Heart left ventricle (tissue), 16 donors: ENCODE results near the gene FBH1. TPM values are rescaled to one million over a fixed set of nuclear protein-coding genes. Genes with fewer than 3 reads are reported as not detected.

Experiments
- ATAC-seq, 4 donors: fragments of 200-7000 bp; cut with Tn5 transposase; one replicate each; pipeline ENCODE4 v1.9.1; 2020 to 2022; ENCODE audit warnings: moderate library complexity in 4 of 4, mild to moderate bottlenecking in 3 of 4, moderate number of reproducible peaks in 1 of 4
- DNase-seq, 5 donors: peaks; one replicate each; pipeline ENCODE4 v3.0.0-alpha.2; 2020
- H3K27ac ChIP-seq, 12 donors: fragments of 200-600 bp; sonication (generic) in 4 of 12; one replicate each; pipeline versions ENCODE4 v1.5.0 to v1.8.0; 2016 to 2022; ENCODE audit warnings: mild to moderate bottlenecking in 2 of 12
- H3K27me3 ChIP-seq, 9 donors: fragments of 200-600 bp; sonication (generic) in 2 of 9; one replicate each; pipeline versions ENCODE4 v1.5.1 to v1.8.0; 2016 to 2022; ENCODE audit warnings: mild to moderate bottlenecking in 3 of 9
- H3K36me3 ChIP-seq, 9 donors: fragments of 200-600 bp; sonication (generic) in 2 of 9; one replicate each; pipeline versions ENCODE4 v1.5.0 to v1.8.0; 2018 to 2022; ENCODE audit warnings: mild to moderate bottlenecking in 2 of 9
- H3K4me1 ChIP-seq, 12 donors: fragments of 200-600 bp; sonication (generic) in 4 of 12; one replicate each; pipeline versions ENCODE4 v1.5.0 to v1.8.0; 2016 to 2022; ENCODE audit warnings: mild to moderate bottlenecking in 3 of 12
- H3K4me3 ChIP-seq, 12 donors: fragments of 200-600 bp; sonication (generic) in 4 of 12; one replicate each; pipeline versions ENCODE4 v1.5.0 to v1.8.0; 2017 to 2022; ENCODE audit warnings: mild to moderate bottlenecking in 9 of 12, moderate library complexity in 4 of 12
- H3K9me3 ChIP-seq, 12 donors: fragments of 200-600 bp; sonication (generic) in 4 of 12; one replicate each; pipeline versions ENCODE4 v1.5.0 to v1.8.0; 2016 to 2022; ENCODE audit warnings: mild to moderate bottlenecking in 1 of 12
- CTCF ChIP-seq, 12 donors: fragments of 200-600 bp; sonication (generic) in 4 of 12; IDR thresholded peaks; one replicate each; pipeline versions ENCODE4 v1.5.0 to v1.8.0; 2018 to 2022; ENCODE audit warnings: antibody characterized with exemption in 12 of 12, mild to moderate bottlenecking in 5 of 12
- POLR2A ChIP-seq, 2 donors: fragments of 450-650 bp; IDR thresholded peaks; one replicate each; pipeline ENCODE4 v1.6.1; 2017; ENCODE audit warnings: antibody characterized with exemption in 2 of 2, mild to moderate bottlenecking in 2 of 2, moderate library complexity in 2 of 2
- WGBS, 4 donors: extraction: QIAGEN DNeasy Blood & Tissue Kit in 2 of 4; methylation state at CpG; one replicate each; pipeline versions ENCODE4 v1.1.5 to v1.1.7; 2013 to 2018; 5-methylcytosine and 5-hydroxymethylcytosine counted together
- intact Hi-C, 10 donors: fragments of 100-400 bp; cut with DNase I; formaldehyde crosslinking; loops; one replicate each; pipeline versions ENCODE4 v1.11.1 to v1.14.2; 2022
- polyA plus RNA-seq, 2 donors: library from polyadenylated mRNA; stranded (reverse); fragments of 200-250 nt; gene quantifications; one replicate each; pipeline ENCODE4 v1.2.3, GENCODE V29; 2013
- total RNA-seq, 9 donors: library from RNA; depleted of rRNA in 2 of 9; stranded (reverse); fragments of >200 nt in 2 of 9; fragmentation: NEBNext Ultra II Directional in 3 of 9; extraction: Animal tissue kit (Norgen Biotek cat#: 25700) in 3 of 9; gene quantifications; one replicate each; pipeline versions ENCODE4 v1.1.0 to v1.2.4, GENCODE V29; 2016 to 2023
- donor health status: ischemic (EF 13 %, LVEDD 7.1; RV severe dilation, severe dysfunction).
- donor health status: healthy with polysubstance abuse.
- donor health status: DM: no; HTN: yes; CAD: no.
- donor health status: DM: no; HTN: no; CAD: no.
- donor health status: ischemic (EF 25% LVEDD 6.9; RV normal size, moderate dysfunction).
- donor health status: ischemic (EF 25% LVEDD 5.7; RV mildly dilated, moderate dysfunction).
- donor health status: healthy.
- donor health status: DM: yes; HTN: yes; CAD: no.
- donor health status: ischemic (EF 35%, LVEDD 5.7; RV mildly dilated, moderate dysfunction).
- donor health status: nonischemic (EF 11% LVEDD 7.7; RV severe dilation, severe dysfunction).
- donor health status: DM: yes; HTN: yes; CAD: no.
- donor health status: PGD.
- donor health status: ischemic (EF 29% LVEDD 5.4; RV normal size, mild dysfunction).
- donor health status: nonischemic (EF 23%, LVEDD 6.1; RV moderate dilation, normal function).

Gene FBH1
- total and polyA plus RNA-seq, 11 donors = 57.4 to 111 (median 83.5) TPM

- Histone ChIP-seq H3K36me3 (peaks cover 0 to 10% (median 0%) of the 10 kb centered on the region in 9 donors), H3K9me3 (no peaks in the 10 kb centered on the region), H3K4me1 (peaks cover 0 to 62% (median 14%) of the 10 kb centered on the region in 12 donors), H3K27me3 (no peaks in the 10 kb centered on the region), H3K4me3 (no peak overlapping the region), H3K27ac (peak overlapping the region; percentile 47 to 86 (median 66))
- TF ChIP-seq CTCF (IDR thresholded peaks at IDR 0.05) = no peak
- TF ChIP-seq POLR2A (IDR thresholded peaks at IDR 0.05) = no peak
- intact Hi-C loops = no loop called here
- DNase-seq (peak in 1 of 5 donors; percentile 26), ATAC-seq (peak; percentile 80 to 87 (median 85))
- 58 to 64% (median 60%) methylated on average over 8 of the region's 8 CpGs for WGBS, 4 donors
These were observed 81.3 kb downstream of the FBH1 start for GRCh38 chr10:5971315-5971832.

- intact Hi-C loops = no loop called here
- ATAC-seq (peak in 2 of 4 donors; percentile 49 to 64), DNase-seq (no peak)
These were observed 81.8 kb downstream of the FBH1 start for GRCh38 chr10:5971886-5972285.

DNA sequence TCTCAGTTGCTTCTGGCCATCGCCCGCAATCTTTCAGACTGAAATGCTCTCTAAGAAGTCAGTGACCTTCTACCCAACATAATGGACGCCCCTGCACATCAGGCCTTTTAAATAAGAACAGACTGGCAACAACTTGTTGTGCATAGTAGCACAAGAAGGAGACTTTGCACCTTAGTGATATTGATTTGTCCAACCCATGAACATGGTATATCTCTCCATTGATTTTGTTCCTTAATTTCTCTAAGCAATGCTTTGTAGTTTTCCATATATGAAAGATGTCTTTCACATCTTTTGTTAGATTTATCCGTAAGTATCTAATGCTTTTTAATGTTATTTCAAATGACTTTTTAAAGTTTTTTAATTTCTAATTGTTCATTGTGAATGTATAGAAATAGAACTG is 83.0 kb downstream of the FBH1 start:
- intact Hi-C loops = no loop called here
- Histone ChIP-seq H3K4me1 (peaks cover 0 to 64% (median 14%) of the 10 kb centered on the region in 12 donors), H3K27ac (peak overlapping the region in 1 of 12 donors; percentile 82), H3K27me3 (no peaks in the 10 kb centered on the region), H3K36me3 (no peaks in the 10 kb centered on the region), H3K9me3 (no peaks in the 10 kb centered on the region), H3K4me3 (no peak overlapping the region)
- ATAC-seq = no peak
- no peak for DNase-seq
- no peak for TF ChIP-seq POLR2A (IDR thresholded peaks at IDR 0.05)
- WGBS, 4 donors = 87 to 98% (median 96%) methylated on average over 4 of the region's 4 CpGs

More at GRCh38 chr10:5971886-5972285, 81.8 kb downstream of the FBH1 start:
- Histone ChIP-seq H3K27ac (peak overlapping the region in 11 of 12 donors; percentile 47 to 86 (median 66)), H3K9me3 (no peaks in the 10 kb centered on the region), H3K36me3 (peaks cover 0 to 5% (median 0%) of the 10 kb centered on the region in 9 donors), H3K4me1 (peaks cover 0 to 63% (median 14%) of the 10 kb centered on the region in 12 donors), H3K27me3 (no peaks in the 10 kb centered on the region), H3K4me3 (no peak overlapping the region)
- 53 to 61% (median 58%) methylated on average over 4 of the region's 4 CpGs for WGBS, 4 donors
- TF ChIP-seq POLR2A (IDR thresholded peaks at IDR 0.05) (no peak), CTCF (IDR thresholded peaks at IDR 0.05) (no peak)

- H3K4me1 ChIP-seq = peaks cover 0 to 61% (median 17%) of the 10 kb centered on the region in 12 donors
- peak overlapping the region; percentile 90 to 97 (median 96) for H3K27ac ChIP-seq
- intact Hi-C loops = loop anchor here in 1 of 10 donors (2.0 kb wide), 1 partner anchor 31 kb away; no protein-coding TSS in a partner anchor
- 79 to 83% (median 80%) methylated on average over 20 of the region's 20 CpGs for WGBS, 4 donors
- ATAC-seq (peak; percentile 22 to 51 (median 40)), DNase-seq (peak in 2 of 5 donors; percentile 32 to 50)
- peak overlapping the region; percentile 78 to 99 (median 92) for H3K4me3 ChIP-seq
- no peaks in the 10 kb centered on the region for H3K9me3 ChIP-seq
- no peaks in the 10 kb centered on the region for H3K36me3 ChIP-seq
- H3K27me3 ChIP-seq = no peaks in the 10 kb centered on the region
- no peak for TF ChIP-seq POLR2A (IDR thresholded peaks at IDR 0.05)
- no peak for TF ChIP-seq CTCF (IDR thresholded peaks at IDR 0.05)
These were observed 85.8 kb downstream of the FBH1 start for GRCh38 chr10:5975641-5976473.
